Stomach (tissue), 9 donors: ENCODE data around the gene TMEM115. TPM values are rescaled to one million over a fixed set of nuclear protein-coding genes. Genes with fewer than 3 reads are reported as not detected.

ENCODE experiments used
- DNase-seq, 2 donors: peaks; one replicate each; pipeline versions ENCODE4 v3.0.0 to v3.0.0-alpha.2; 2013 to 2019
- H3K27ac ChIP-seq, 5 donors: fragments of 200-600 bp in 4 of 5; sonication (generic) in 4 of 5; one replicate each; pipeline ENCODE4 v1.5.1; 2013 to 2019; ENCODE audit warnings: mild to moderate bottlenecking in 1 of 5, moderate library complexity in 1 of 5
- H3K27me3 ChIP-seq, 3 donors: fragments of 200-600 bp; sonication (generic); one replicate each; pipeline ENCODE4 v1.5.1; 2017 to 2019; ENCODE audit warnings: mixed run types in 1 of 3
- H3K36me3 ChIP-seq, 4 donors: fragments of 200-600 bp; sonication (generic); 1 replicate in 3 of 4; 2 replicates in 1 of 4; pipeline ENCODE4 v1.5.1; 2016 to 2019
- H3K4me1 ChIP-seq, 4 donors: fragments of 200-600 bp; sonication (generic); one replicate each; pipeline ENCODE4 v1.5.1; 2016 to 2019
- H3K4me3 ChIP-seq, 4 donors: fragments of 200-600 bp; sonication (generic) in 3 of 4; one replicate each; pipeline ENCODE4 v1.5.1; 2016 to 2019; ENCODE audit warnings: mild to moderate bottlenecking in 1 of 4
- H3K9me3 ChIP-seq, 4 donors: fragments of 200-600 bp; sonication (generic); one replicate each; pipeline ENCODE4 v1.5.1; 2016 to 2019
- EP300 ChIP-seq: sonication (generic); formaldehyde crosslinking; IDR thresholded peaks from one replicate; pipeline ENCODE4 v1.6.1; 2017; ENCODE audit warnings: antibody characterized with exemption
- POLR2A ChIP-seq, 4 donors: fragments of 450-650 bp; IDR thresholded peaks; one replicate each; pipeline ENCODE4 v1.6.1; 2016; ENCODE audit warnings: antibody characterized with exemption in 4 of 4, control low read depth in 2 of 4, mild to moderate bottlenecking in 1 of 4, moderate library complexity in 1 of 4
- POLR2AphosphoS5 ChIP-seq, 3 donors: sonication (generic); formaldehyde crosslinking; IDR thresholded peaks; one replicate each; pipeline ENCODE4 v1.6.1; 2016; ENCODE audit warnings: antibody characterized with exemption in 3 of 3
- WGBS, 5 donors: extraction: QIAGEN DNeasy Blood & Tissue Kit in 3 of 5; methylation state at CpG; one replicate each; pipeline versions ENCODE4 v1.1.5 to v1.1.7; 2013 to 2018; 5-methylcytosine and 5-hydroxymethylcytosine counted together
- intact Hi-C: fragments of 100-400 bp; cut with DNase I; formaldehyde crosslinking; loops from one replicate; pipeline ENCODE4 v1.15.1; 2023; ENCODE audit warnings: low total_unique reads
- polyA plus RNA-seq, 3 donors: library from polyadenylated mRNA; stranded (reverse); fragments of 200-250 nt; gene quantifications; one replicate each; pipeline ENCODE4 v1.2.3, GENCODE V29; 2013
- total RNA-seq, 5 donors: library from RNA; depleted of rRNA; stranded (reverse); fragments of >200 nt; gene quantifications; one replicate each; pipeline versions ENCODE4 v1.1.0 to v1.2.3, GENCODE V29; 2014 to 2016
- TF ChIP-seq, protein P1 (sequence below), 7 experiments: fragments of 450-650 bp in 4 of 7; fragments of 200-600 bp in 3 of 7; sonication (generic) in 3 of 7; IDR thresholded peaks; one replicate each; pipeline ENCODE4 v1.5.1; 2016 to 2019; ENCODE audit warnings: antibody characterized with exemption in 7 of 7, control low read depth in 2 of 7, mild to moderate bottlenecking in 1 of 7
- donor health status: healthy with polysubstance abuse.
- donor health status: Bipolar disorder and iron deficiency.
- donor health status: healthy.

Gene TMEM115
- total and polyA plus RNA-seq, 8 donors, result 14.6 to 128 (median 27.4) TPM

- Histone ChIP-seq H3K4me1 (peaks cover 55 to 88% (median 77%) of the 10 kb centered on the region in 4 donors), H3K36me3 (peaks cover 33 to 53% (median 44%) of the 10 kb centered on the region in 4 donors), H3K27ac (peak overlapping the region in 1 of 5 donors; percentile 92), H3K4me3 (no peak overlapping the region), H3K9me3 (no peaks in the 10 kb centered on the region), H3K27me3 (no peaks in the 10 kb centered on the region)
- no peak for DNase-seq
- TF ChIP-seq, protein P1, sequence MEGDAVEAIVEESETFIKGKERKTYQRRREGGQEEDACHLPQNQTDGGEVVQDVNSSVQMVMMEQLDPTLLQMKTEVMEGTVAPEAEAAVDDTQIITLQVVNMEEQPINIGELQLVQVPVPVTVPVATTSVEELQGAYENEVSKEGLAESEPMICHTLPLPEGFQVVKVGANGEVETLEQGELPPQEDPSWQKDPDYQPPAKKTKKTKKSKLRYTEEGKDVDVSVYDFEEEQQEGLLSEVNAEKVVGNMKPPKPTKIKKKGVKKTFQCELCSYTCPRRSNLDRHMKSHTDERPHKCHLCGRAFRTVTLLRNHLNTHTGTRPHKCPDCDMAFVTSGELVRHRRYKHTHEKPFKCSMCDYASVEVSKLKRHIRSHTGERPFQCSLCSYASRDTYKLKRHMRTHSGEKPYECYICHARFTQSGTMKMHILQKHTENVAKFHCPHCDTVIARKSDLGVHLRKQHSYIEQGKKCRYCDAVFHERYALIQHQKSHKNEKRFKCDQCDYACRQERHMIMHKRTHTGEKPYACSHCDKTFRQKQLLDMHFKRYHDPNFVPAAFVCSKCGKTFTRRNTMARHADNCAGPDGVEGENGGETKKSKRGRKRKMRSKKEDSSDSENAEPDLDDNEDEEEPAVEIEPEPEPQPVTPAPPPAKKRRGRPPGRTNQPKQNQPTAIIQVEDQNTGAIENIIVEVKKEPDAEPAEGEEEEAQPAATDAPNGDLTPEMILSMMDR (IDR thresholded peaks at IDR 0.05), result no peak
- TF ChIP-seq EP300 (no peak), POLR2A (IDR thresholded peaks at IDR 0.05) (no peak), POLR2AphosphoS5 (IDR thresholded peaks at IDR 0.05) (no peak)
- whole genome bisulfite sequencing, 5 donors, result 63 to 87% (median 80%) methylated on average over 6 to 7 of the region's 7 CpGs
- intact Hi-C loops, result no loop called here
These were observed 4.5 kb downstream of the TMEM115 start for GRCh38 chr3:50354850-50355249.

DNA sequence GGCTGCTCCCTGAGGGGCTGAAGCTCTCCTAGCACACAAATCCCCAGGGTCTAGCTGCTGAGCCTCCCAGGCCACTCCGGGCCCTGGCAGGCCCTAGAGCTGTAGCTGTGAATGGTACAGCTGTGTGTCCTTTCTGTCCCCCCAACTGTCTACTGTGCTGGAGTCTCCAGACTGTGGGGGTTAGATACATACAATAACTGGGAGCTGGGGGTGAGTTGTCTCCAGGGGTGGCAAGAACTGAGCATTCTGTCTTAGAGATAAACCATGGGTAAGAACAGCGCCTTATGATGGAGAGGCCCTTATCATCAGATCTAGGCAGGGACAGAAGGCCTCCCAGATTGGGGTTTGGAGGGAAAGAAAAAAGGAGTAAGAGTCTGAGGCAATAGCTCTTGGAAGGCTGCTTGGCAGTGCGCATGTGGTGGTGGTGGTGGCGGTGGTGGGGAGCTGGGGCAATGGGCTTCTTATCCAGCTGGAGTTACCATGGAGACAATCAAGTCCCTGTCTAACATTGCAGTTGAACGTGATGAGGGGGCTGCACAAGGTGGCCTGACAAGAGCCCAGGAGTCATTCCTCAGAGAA lies 5.0 kb downstream of the TMEM115 start:
- peaks cover 33 to 53% (median 45%) of the 10 kb centered on the region in 4 donors for H3K36me3 ChIP-seq
- WGBS, 5 donors, result 71 to 85% (median 79%) methylated on average over 5 of the region's 5 CpGs

GRCh38 chr3:50353245-50354004 lies 5.9 kb downstream of the TMEM115 start:
- H3K27me3 ChIP-seq, result no peaks in the 10 kb centered on the region
- H3K9me3 ChIP-seq, result no peaks in the 10 kb centered on the region
- WGBS, 5 donors, result 67 to 84% (median 83%) methylated on average over 7 to 12 of the region's 12 CpGs
- peaks cover 35 to 57% (median 52%) of the 10 kb centered on the region in 4 donors for H3K36me3 ChIP-seq
- H3K4me1 ChIP-seq, result peaks cover 62 to 92% (median 83%) of the 10 kb centered on the region in 4 donors
- TF ChIP-seq, protein P1 (IDR thresholded peaks at IDR 0.05), result no peak
- no peak for TF ChIP-seq EP300
- DNase-seq, result no peak
- peak overlapping the region in 2 of 5 donors; percentile 23 for H3K27ac ChIP-seq
- H3K4me3 ChIP-seq, result no peak overlapping the region
- intact Hi-C loops, result no loop called here

More for the DNA sequence above, 5.0 kb downstream of the TMEM115 start:
- intact Hi-C loops, result no loop called here
- no peaks in the 10 kb centered on the region for H3K27me3 ChIP-seq
- TF ChIP-seq, protein P1 (IDR thresholded peaks at IDR 0.05), result no peak
- TF ChIP-seq EP300 (no peak), POLR2A (IDR thresholded peaks at IDR 0.05) (no peak), POLR2AphosphoS5 (IDR thresholded peaks at IDR 0.05) (no peak)
- peaks cover 60 to 90% (median 81%) of the 10 kb centered on the region in 4 donors for H3K4me1 ChIP-seq
- no peak for DNase-seq
- no peak overlapping the region for H3K4me3 ChIP-seq
- H3K27ac ChIP-seq, result no peak overlapping the region
- no peaks in the 10 kb centered on the region for H3K9me3 ChIP-seq

- DNase-seq, result no peak
- no peak for TF ChIP-seq POLR2AphosphoS5 (IDR thresholded peaks at IDR 0.05)
- TF ChIP-seq, protein P1 (IDR thresholded peaks at IDR 0.05), result no peak
- TF ChIP-seq EP300, result no peak
- no peak for TF ChIP-seq POLR2A (IDR thresholded peaks at IDR 0.05)
- Histone ChIP-seq H3K4me3 (no peak overlapping the region), H3K9me3 (no peaks in the 10 kb centered on the region), H3K27me3 (no peaks in the 10 kb centered on the region), H3K36me3 (peaks cover 42 to 59% (median 58%) of the 10 kb centered on the region in 4 donors), H3K4me1 (peaks cover 55 to 91% (median 79%) of the 10 kb centered on the region in 4 donors), H3K27ac (peak overlapping the region in 2 of 5 donors; percentile 23)
- 13 to 36% (median 17%) methylated on average over 2 of the region's 2 CpGs for WGBS, 5 donors
- intact Hi-C loops, result no loop called here
These were observed 6.5 kb downstream of the TMEM115 start for GRCh38 chr3:50352781-50353180.
